ENCODE measurements around the gene BTBD1.

Gene BTBD1

GRCh38 chr15:83066734-83067637 lies at the start of gene BTBD1:
Gene BTBD1, minus strand, starts transcription at chr15:83067252. Its CDS starts 101 bp downstream, at chr15:83067151.
- peak; percentile 96 for DNase-seq (ENCODE audit: low read depth)

GRCh38 chr15:83115831-83116565 lies 48.9 kb upstream of the BTBD1 start:
- no peak for DNase-seq (ENCODE audit: low read depth)

- DNase-seq (ENCODE audit: low read depth): no peak
Measured at GRCh38 chr15:83115410-83115809, 48.4 kb upstream of the BTBD1 start.

- DNase-seq (ENCODE audit: low read depth): no peak
Measured at GRCh38 chr15:83114856-83115255, 47.8 kb upstream of the BTBD1 start.

- no peak for DNase-seq (ENCODE audit: low read depth)
Measured at GRCh38 chr15:83113881-83114674, 47.0 kb upstream of the BTBD1 start.

GRCh38 chr15:83112956-83113299 lies 45.9 kb upstream of the BTBD1 start:
- DNase-seq (ENCODE audit: low read depth): no peak

- peak; percentile 59 for DNase-seq (ENCODE audit: low read depth)
Measured at GRCh38 chr15:83112233-83112955, 45.3 kb upstream of the BTBD1 start.

- no peak for DNase-seq (ENCODE audit: low read depth)
Measured at GRCh38 chr15:83111149-83111548, 44.1 kb upstream of the BTBD1 start.

GRCh38 chr15:83110381-83110780 lies 43.3 kb upstream of the BTBD1 start:
- no peak for DNase-seq (ENCODE audit: low read depth)

- DNase-seq (ENCODE audit: low read depth): no peak
Measured at GRCh38 chr15:83109532-83109931, 42.5 kb upstream of the BTBD1 start.

GRCh38 chr15:83108266-83109219 lies 41.5 kb upstream of the BTBD1 start:
- DNase-seq (ENCODE audit: low read depth): peak; percentile 9

- DNase-seq (ENCODE audit: low read depth): no peak
Measured at GRCh38 chr15:83107841-83108181, 40.8 kb upstream of the BTBD1 start.

- DNase-seq (ENCODE audit: low read depth): no peak
Measured at GRCh38 chr15:83106994-83107840, 40.2 kb upstream of the BTBD1 start, which contains the start of gene TM6SF1. Gene TM6SF1, plus strand, starts transcription at chr15:83107645. Its CDS starts 36 bp downstream, at chr15:83107681.

GRCh38 chr15:83105440-83105839 lies 38.4 kb upstream of the BTBD1 start:
- DNase-seq (ENCODE audit: low read depth): no peak

- no peak for DNase-seq (ENCODE audit: low read depth)
Measured at GRCh38 chr15:83104141-83104540, 37.1 kb upstream of the BTBD1 start.

- DNase-seq (ENCODE audit: low read depth): no peak
Measured at GRCh38 chr15:83102346-83102745, 35.3 kb upstream of the BTBD1 start.

- DNase-seq (ENCODE audit: low read depth): no peak
Measured at GRCh38 chr15:83100097-83100646, 33.1 kb upstream of the BTBD1 start.

- DNase-seq (ENCODE audit: low read depth): no peak
Measured at GRCh38 chr15:83099290-83099689, 32.2 kb upstream of the BTBD1 start.

- DNase-seq (ENCODE audit: low read depth): no peak
Measured at GRCh38 chr15:83098079-83098478, 31.0 kb upstream of the BTBD1 start.

Measured in fibroblast of the conjunctiva (primary cell).